Head of caudate nucleus (tissue), 42 donors: ENCODE data around the gene ALPK3.
"Not testable (repeated sequence)": the region's sequence is repeated elsewhere in the genome, so short reads cannot be mapped to it uniquely, and the experiment has no call there.

Source experiments
- DNase-seq, 42 donors: peaks; one replicate each; pipeline versions ENCODE4 v3.0.0 to v3.0.0-alpha.2; 2020 to 2021; ENCODE audit warnings: mixed read lengths in 7 of 42
- intact Hi-C: fragments of 100-400 bp; cut with DNase I; formaldehyde crosslinking; loops from one replicate; pipeline ENCODE4 v1.15.0; 2022

Gene ALPK3

GRCh38 chr15:84861781-84862180 lies 44.6 kb downstream of the ALPK3 start:
- DNase-seq = no peak
- intact Hi-C loops = no loop called here

- intact Hi-C loops = no loop called here
- no peak for DNase-seq
Observed at GRCh38 chr15:84862214-84862975, 45.2 kb downstream of the ALPK3 start.

- intact Hi-C loops = no loop called here
- DNase-seq = peak in 2 of 42 donors; percentile 16 to 34
Observed at GRCh38 chr15:84863565-84864443, 46.6 kb downstream of the ALPK3 start.

DNA sequence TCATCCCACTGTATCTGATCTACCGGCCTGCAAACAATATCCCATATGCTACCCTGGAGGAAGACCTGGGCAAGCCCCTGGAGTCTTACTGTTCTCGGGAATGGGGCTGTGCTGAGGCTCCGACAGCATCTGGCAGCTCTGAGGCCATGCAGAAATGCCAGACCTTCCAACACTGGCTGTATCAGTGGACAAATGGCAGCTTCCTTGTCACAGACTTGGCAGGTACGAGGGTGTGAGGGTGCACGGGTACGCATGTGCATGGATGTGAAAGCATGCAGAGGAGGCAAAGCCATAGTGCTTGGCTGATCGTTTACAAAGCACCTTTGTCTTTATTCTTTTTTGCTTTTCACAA lies 47.3 kb downstream of the ALPK3 start:
- intact Hi-C loops = no loop called here
- no peak for DNase-seq

- no peak for DNase-seq
- intact Hi-C loops = no loop called here
Observed at GRCh38 chr15:84865074-84865569, 48.0 kb downstream of the ALPK3 start.

DNA sequence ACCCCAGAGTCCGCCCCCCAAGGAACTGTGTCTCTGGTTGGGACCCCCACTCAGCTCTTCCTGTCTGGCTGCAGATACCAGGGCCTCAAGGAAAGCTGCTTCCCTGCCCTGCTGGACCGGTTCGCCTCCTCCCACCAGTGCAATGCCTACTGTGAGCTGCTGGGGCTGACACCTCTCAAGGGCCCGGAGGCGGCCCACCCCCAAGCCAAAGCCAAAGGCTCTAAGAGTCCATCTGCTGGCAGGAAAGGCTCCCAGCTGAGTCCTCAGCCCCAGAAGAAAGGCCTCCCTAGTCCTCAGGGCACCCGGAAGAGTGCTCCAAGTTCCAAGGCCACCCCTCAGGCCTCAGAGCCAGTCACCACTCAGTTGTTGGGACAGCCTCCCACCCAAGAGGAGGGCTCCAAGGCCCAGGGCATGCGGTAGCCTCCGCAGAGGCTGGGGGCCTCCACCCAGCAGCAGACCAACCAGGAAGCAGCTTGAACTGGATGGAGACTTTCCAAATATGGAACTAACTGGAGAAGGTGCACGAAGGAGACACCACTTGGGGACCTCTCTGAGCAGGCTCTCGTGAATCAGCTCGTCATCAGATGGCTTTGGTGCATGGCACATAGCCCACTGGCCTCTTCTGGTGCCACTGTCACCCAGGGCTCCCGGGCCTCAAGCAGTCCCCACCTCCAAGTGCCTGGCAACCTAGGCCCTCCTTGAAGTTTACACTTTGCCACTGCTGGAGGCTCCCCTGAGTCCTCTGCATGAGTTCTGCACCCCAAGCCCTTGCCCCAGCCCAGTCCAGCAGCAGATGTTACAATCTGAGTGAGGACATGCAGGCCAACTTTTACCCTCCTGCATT lies 51.1 kb downstream of the ALPK3 start:
- intact Hi-C loops = no loop called here

GRCh38 chr15:84869510-84869909 lies 52.4 kb downstream of the ALPK3 start:
- DNase-seq = no peak
- intact Hi-C loops = no loop called here

More for the DNA sequence above, 51.1 kb downstream of the ALPK3 start:
- DNase-seq = no peak

GRCh38 chr15:84871428-84871985 lies 54.4 kb downstream of the ALPK3 start:
- intact Hi-C loops = loop anchor here (10.0 kb wide), 1 partner anchor 287 kb away; no protein-coding TSS in a partner anchor
- no peak for DNase-seq

DNA sequence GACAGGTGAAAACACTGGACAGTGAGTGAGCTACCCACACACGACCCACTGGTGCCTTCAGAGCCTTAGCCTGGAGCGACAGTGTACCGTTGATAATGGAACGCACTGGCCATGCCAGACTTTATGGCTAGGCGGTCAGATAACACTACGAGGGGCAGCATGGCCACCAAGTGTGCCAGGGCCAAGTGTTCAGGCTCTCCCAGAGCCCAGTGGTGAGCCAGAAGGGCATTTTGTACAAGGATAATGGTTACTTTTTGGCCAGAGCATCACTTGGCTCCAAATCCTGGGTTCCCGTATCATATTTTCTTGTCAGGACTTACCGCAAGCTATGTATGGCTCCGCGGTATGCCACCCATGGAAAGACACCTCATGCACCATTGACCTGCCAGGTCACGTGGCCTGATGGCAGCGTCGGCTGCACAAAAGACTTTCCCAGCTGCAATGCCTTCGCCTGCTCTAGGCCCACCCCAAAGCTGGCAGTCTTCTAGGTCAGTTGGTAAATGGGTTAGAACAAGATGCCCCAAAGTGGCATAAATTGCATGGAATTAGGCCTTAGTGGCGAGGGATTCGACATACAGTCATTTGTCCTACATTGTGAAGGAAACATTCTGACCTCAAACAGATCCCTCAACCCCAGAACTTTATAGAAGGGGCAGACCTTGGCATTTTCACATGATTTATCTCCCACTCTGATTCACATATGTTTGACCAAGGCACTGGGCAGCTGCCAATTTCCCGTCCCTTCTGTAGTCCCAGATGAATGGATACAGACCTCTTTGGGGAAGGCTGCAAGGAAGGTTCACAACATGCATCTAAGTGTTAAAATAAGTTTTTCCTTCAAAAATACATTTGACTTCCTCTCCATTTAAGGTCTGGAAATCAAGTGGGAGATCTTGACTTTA lies 55.1 kb downstream of the ALPK3 start:
- DNase-seq = no peak

DNA sequence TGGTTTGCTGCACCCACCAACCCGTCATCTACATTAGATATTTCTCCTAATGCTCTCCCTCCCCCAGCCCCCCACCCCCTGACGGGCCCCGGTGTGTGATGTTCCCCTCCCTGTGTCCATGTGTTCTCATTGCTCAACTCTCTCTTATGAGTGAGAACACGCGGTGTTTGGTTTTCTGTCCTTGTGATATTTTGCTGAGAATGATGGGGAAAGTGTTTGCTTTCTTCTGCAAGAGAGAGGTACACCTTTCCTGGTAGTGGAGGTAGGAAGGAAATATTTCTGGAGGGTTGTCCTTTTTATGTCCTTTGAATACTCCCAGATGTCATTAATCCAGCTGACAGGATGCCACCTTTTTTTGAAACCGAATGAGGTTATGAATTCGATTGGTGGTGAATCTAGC lies 56.8 kb downstream of the ALPK3 start:
- DNase-seq = no peak
- intact Hi-C loops = loop anchor here (10.0 kb wide), 1 partner anchor 289 kb away; no protein-coding TSS in a partner anchor

More for the DNA sequence above, 55.1 kb downstream of the ALPK3 start:
- intact Hi-C loops = loop anchor here (10.0 kb wide), 1 partner anchor 287 kb away; no protein-coding TSS in a partner anchor

DNA sequence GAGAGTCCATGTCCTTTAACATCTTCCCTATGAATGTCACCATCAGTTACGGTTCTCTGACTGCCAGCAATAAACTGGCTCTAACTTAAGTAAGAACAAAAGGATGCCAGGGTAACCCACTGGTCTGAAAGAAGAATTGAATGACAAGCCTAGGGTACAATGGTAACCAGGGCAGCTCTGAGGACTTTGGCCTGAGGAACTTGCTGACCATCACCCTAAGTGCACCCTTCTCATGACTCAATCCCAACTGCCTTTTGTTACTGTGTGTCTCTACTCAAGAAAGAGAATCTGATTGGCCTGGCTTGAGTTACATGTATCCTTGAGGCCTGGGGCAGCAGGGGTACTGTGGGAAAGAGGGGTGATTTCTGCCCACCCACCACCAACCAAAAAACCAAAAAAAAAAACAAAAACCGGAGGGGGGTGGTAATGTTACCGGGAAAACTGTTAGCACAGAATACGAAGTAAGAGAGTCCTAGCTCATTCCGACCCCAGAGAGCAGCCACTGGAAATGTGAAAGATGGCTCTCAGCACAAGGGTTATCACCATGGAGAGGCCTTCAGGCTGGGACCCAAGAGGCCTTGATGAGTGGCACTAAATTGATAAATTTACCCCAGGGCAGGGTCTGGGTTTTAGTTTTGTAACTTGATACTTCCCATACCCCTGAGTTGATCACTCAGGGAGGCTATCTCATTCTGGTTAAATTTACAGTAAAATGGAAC lies 58.0 kb downstream of the ALPK3 start:
- peak in 10 of 42 donors; percentile 15 to 54 (median 31) for DNase-seq
- intact Hi-C loops = loop anchor here (10.0 kb wide), 1 partner anchor 290 kb away; no protein-coding TSS in a partner anchor

- intact Hi-C loops = loop anchor here (10.0 kb wide), 1 partner anchor 291 kb away; no protein-coding TSS in a partner anchor
- no peak for DNase-seq
Observed at GRCh38 chr15:84876269-84876668, 59.1 kb downstream of the ALPK3 start.

DNA sequence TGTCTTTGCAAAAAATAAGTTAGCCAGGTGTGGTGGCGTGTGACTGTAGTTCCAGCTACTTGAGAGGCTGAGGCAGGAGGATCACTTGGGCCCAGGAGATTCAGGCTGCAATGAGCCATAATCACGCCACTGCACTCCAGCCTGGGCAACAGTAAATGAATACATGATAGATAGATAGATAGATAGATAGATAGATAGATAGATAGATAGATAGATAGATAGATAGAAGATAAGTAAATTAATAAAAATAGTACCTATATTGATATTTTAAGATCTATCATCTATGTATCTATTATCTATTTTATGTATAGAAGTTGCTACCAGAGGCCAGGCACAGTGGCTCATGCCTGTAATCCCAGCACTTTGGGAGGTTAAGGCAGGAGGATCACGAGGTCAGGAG lies 60.5 kb downstream of the ALPK3 start:
- intact Hi-C loops = loop anchor here (10.0 kb wide), 1 partner anchor 293 kb away; no protein-coding TSS in a partner anchor
- not testable (repeated sequence) for DNase-seq

DNA sequence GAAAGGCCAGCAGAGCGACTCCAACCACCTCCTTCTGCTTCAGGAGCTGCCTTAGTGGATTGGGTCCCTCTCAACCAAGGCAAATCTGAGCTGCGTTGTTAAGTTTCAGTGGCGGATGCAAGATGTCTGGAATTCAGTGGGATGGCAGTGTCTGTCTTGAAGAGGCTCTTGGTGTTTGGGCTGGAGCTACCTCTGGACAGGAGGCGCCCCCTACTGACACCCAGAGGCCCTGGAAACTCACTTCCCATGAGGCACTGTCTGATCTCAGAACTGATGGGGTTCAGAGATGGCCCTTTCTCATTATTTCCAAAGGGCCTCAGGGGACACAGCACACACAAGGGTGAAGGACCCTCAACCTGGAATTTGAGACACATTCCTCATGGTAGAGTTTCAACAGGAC lies 61.3 kb downstream of the ALPK3 start:
- intact Hi-C loops = loop anchor here (10.0 kb wide), 1 partner anchor 294 kb away; no protein-coding TSS in a partner anchor
- peak; percentile 35 to 86 (median 70) for DNase-seq

DNA sequence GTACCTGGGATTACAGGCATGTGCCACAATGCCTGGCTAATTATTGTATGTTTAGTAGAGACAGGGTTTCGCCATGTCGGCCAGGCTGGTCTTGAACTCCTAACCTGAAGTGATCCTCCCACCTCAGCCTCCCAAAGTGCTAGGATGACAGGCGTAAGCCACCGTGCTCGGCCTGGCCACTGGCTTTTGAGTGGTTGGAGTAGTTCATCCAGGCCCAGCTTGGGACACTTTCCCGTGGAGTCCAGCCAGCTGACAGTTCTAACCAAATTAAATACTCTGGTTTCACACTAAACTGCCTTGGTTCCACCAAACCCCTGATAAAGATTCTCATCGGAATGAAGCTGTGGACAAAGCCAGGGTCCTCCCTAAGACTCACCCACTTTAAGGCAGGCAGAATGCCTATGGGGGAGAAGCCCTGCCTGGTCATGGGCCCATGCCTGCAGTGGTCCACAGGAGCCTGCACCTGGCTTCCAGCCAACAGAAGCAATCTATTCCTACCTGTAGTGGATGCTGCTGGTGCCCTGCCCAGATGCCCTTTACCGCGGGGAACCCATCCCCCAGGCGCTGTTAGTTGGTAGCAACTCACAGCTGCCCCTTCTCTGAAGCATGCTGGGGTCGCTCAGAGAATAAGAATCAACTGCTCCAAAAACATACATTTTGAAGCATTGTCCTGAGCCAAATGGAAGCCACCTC lies 62.1 kb downstream of the ALPK3 start:
- no peak for DNase-seq
- intact Hi-C loops = loop anchor here (10.0 kb wide), 1 partner anchor 294 kb away; no protein-coding TSS in a partner anchor

DNA sequence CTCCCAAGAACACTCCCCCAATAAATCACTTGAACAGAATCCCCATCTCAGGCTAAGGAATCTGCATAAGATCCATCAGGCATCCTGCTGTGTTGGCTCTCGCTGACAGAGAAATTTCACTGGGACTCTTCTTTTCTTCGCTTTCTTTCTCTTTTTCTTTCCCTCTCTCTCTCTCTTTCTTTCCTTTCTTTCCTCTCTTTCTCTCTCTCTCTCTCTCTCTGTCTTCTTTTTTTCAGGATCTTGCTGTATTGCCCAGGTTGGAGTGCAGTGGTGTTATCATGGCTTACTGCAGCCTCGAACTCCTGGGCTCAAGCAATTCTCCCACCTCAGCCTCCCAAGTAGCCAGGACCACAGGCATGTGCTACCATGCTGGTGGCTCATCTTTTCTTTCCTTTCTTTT lies 62.9 kb downstream of the ALPK3 start:
- intact Hi-C loops = no loop called here

More for the DNA sequence above, 62.9 kb downstream of the ALPK3 start:
- DNase-seq = no peak
